GM21576 (cell line): Measurements from ENCODE around the gene RNU2-1.
"Not testable (repeated sequence)": the region's sequence is repeated elsewhere in the genome, so short reads cannot be mapped to it uniquely, and the experiment has no call there.

ENCODE experiments used
- ATAC-seq: cut with Tn5 transposase; IDR thresholded peaks from one replicate; pipeline ENCODE4 v1.9.1; 2021; ENCODE audit warnings: mild to moderate bottlenecking, moderate library complexity; ENCODE audit not compliant: unreplicated experiment

Gene RNU2-1

DNA sequence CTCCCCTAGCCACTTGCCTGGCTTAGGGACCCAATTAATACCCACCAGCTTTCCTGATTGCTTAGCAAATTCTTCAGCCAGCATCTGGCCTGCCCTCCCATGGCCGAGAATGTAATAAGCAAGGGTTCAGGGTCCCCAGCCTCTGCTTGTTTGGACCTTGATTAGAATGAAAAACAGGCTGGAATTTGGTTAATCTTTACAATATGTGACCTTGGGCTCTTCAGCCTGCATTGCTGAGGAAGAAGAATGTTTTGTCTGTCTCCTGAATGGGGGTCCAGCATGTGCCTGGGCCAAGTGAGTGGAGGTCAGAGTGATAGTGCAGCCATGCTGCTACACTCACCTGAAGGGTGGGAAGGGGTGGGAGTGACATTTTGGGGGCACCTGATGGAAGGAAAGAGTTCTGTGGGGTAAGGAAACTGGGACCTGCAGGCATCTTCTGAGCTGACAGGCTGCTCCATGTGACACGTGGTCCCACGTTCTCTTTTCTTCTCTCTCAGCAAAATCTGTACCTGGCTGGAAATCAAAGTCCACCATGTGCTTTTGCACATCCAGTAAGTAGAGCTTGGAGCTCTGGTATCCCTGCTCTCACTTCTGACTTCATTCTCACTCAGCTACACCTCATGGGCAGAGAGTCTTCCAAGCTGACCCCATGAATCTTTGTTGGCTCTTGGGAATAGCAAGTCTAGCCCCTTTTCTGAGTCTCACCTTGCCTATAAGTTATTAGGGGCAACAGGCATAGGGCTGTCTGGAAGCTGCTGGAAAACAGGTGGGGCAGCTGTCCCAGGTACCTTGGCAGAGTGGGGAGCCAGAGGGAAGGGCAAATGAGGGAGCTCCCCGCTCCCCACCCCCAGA lies 16.8 kb downstream of the RNU2-1 start:
- ATAC-seq: no peak

DNA sequence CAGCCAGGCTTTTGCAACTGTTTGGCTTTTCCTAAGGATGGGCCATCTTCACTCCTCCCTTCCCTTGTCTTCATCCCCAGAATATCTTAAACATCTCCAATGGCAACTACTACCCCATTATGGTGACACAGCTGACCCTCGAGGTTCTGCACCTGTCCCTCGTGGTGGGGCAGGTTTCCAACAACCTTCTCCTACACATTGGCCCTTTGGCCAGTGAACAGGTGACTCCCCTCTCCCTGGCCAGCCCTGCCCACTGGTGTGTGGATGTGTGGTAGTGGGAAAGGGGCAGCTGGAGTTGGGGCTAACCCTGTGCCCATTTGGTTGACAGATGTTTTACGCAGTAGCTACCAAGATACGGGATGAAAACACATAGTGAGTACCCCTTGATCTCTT lies 17.4 kb downstream of the RNU2-1 start:
- ATAC-seq: no peak

DNA sequence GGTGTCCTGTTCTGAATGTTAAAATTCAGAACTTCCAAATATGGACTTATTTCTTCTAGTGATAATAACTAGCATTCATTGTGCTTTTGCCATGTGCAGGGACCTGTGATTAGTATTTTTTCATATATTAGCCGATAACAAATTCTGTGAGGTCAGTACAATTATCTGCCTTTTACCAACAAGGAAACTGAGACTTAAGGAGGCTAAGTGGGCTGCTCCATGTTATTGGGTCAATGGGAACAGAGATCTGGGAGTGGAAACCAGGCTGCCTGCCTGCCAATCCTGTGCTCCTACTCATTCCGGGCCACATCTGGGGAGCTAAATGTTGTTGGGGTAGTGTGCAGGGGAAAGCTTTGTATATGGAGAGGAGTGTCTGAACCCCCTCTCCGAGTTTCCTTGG lies 18.4 kb downstream of the RNU2-1 start:
- ATAC-seq: no peak

DNA sequence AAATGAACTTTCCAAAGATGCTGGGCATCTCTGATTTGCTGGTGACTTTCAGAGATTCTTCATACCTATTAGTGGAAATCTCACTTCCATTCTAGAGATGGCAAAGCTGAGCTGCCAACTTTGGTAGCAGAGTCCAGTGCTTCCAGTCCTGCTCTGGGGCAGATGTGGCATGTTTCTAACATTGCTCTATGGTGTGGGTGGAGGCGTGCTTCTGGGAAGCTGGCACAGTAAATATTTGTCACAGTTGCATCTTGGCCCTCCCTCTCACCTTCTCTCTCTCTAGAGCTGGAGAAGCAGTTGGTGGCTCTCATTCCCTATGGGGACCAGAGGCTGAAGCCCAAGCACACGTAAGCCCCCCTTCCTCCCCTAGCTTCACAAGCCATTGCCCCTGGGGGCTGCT lies 20.2 kb downstream of the RNU2-1 start:
- no peak for ATAC-seq

DNA sequence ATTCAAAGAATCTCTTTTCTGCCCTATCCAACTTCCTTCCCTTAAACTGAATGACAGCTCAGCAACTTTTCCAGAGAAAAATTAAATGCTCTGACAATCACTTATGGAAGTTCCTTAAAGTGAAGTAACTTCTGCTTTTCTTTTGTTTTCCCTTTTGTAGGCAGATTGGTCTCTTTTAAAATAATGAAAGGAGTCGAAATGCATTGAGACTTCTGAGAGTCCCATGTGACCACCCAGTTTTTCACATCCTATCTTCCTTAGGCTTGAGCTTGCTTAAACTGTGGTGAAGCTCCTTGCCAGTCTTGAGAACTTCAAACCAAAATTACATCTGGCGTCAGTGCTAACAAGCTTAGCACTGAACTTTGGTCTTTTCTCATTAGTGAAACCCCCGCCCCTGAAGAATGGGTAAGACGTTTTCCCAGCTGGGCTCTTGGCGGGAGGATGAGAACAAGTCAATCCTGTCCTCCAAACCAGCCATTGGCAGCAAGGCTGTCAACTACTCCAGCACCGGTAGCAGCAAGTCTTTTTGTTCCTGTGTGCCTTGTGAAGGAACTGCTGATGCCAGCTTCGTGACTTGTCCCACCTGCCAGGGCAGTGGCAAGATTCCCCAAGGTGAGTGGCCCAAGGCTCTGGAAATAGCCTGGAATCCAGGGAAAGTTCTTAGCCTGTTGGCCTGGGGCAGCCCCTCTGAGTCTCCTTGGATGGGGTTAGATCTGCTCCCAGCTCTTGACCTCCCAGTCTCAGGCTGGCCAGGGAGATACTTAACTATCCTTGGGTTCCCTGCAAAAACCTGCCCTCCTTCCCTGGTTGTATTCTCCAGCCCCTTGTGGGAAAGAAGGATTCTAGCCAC lies 20.9 kb downstream of the RNU2-1 start:
- no peak for ATAC-seq

DNA sequence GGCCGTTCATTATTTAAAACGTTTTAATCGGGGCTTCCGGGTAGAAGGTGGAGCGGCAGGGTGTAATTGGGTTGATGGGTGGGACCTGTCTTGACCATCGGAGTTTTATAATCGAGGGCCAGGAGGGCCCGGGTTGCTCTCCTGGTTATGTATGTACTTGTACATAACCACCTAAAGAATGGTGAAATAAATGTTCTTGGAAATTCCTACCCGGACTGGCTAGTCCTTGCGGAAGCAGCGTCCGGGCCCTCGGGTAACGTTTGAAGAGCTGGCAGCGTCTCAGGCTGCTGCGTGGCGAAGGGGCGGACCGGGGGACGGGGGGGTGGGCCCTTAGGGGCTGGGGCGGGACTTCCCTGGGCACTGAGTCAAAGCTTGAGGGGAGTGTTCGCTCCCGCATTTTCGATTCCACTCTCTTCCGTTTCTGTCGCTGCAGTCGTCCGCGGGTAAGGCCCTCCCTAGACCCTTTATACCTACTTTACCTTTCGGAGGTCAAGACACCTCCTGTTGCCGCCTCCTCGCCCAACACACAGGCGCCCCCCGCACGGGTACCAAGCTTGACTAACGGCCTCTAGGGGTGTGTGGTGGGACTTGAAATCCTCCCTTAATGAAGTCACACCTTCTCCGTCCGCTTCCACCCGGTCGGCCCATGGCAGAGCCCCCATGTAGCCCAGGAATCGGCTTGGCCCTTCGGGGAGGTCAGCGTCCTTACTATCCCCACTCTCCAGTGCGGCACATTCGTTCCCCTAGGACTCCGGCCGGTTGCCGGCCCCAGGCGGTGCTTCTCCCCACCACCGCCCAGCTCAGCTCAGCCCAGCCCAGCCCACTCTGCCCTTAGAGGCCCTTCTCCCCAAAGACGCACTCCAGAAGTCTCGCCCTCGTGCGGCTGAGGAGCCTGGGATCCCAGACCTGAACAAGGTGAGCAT lies 22.0 kb downstream of the RNU2-1 start, which contains the start of gene TMEM106A:
Gene TMEM106A (plus strand): TSS at position 396 of the 923 bp plus-strand sequence. CDS start 1,167 bp downstream, outside the sequence.
- peak; percentile 61 for ATAC-seq

DNA sequence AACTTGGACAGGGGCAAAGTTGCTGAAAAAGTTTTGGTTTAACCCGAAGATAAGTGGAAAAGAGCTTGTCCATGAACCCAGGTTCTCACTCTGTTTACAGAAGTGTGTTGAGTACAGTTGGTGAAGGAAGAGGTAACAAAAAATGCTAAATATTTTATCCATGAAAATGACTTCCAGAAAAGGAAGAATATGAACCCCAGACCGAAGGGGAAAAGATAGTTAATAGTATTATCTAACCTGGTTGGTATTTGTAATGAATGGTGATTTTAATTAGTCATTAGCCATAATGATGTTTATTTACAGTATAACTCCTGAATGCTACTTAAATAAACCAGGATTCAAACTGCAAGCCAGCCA lies 22.7 kb downstream of the RNU2-1 start:
- ATAC-seq: no peak

DNA sequence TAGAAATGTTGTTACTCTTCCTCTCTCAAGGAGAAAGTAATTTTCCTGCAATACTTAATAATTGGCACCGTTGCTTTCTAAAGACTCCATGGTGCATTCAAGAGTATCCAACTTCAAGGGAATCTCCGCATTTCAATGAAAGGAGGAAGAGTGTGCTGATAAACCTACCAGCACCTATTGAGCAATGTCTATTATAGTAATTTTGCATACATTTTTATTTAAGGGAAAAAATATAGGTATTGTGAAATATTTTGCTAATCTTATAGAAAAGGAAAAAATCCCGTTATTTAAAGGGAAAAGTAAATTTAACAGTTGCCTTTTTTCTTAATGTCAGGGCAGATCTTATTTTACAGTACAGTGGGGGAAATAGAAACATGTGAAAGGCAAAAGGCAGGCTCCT lies 23.2 kb downstream of the RNU2-1 start:
- ATAC-seq: no peak

DNA sequence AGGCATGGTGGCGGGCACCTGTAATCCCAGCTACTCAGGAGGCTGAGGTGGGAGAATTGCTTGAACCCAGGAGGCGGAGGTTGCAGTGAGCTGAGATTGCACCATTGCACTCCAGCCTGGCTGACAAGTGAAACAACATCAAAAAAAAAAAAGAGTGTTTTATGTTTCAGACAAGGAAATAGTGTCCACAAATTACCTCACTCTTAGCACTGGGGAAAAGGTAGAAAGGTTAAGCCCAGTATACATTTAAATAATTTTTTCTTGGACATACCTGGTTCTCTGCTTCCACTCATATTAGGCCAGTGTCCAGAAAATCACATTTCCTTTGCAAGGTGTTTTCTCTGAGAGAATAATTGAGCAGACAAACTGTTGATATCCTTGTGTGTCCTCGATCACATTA lies 30.8 kb downstream of the RNU2-1 start:
- ATAC-seq: not testable (repeated sequence)

DNA sequence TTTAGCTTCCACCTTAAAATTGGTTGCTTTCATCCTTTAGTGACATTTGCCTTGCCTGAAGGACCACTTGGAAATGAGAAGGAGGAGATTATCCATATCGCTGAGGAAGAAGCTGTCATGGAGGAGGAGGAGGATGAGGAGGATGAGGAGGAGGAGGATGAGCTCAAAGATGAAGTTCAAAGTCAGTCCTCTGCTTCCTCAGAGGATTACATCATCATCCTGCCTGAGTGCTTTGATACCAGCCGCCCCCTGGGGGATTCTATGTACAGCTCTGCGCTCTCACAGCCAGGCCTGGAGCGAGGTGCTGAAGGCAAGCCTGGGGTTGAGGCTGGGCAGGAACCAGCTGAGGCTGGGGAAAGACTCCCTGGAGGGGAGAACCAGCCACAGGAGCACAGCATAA lies 33.6 kb downstream of the RNU2-1 start:
- no peak for ATAC-seq

DNA sequence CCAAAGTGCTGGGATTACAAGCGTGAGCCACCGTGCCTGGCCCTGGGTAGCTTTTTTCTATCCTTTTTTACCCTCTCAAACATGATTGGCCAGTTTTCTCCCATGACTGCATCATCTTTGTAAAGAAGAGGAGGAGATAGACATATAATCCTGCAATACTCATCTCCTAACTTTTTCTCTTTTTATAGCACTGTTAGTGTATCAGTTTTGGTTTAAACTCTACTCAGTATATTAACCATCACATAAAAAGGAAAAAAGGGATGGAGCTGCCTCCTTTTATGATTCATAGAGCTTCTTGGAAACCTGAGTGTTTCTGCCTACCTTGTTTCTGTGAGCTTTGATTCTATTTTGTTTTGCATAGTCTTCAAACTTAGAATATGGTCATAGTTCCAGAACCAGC lies 34.1 kb downstream of the RNU2-1 start:
- no peak for ATAC-seq

DNA sequence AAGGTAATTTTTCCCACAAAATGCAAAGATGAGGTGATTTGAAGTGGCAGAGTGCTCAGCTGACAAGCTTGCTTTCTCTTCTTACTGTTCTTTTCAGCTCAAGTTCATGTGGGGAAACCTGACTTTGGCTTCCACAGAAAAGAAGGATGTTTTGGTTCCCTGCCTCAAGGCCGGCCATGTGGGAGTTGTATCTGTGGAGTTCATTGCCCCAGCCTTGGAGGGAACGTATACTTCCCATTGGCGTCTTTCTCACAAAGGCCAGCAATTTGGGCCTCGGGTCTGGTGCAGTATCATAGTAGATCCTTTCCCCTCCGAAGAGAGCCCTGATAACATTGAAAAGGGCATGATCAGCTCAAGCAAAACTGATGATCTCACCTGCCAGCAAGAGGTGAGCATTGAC lies 40.5 kb downstream of the RNU2-1 start:
- no peak for ATAC-seq

DNA sequence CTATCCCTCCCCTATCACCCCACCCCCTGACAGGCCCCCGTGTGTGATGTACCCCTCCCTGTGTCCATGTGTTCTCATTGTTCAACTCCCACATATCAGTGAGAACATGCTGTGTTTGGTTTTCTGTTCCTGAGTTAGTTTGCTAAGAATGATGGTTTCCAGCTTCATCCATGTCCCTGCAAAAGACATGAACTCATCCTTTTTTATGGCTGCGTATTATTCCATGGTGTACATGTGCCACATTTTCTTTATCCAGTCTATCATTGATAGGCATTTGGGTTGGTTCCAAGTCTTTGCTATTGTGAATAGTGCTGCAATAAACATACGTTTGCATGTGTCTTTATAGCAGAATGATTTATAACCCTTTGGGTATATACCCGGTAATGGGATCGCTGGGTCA lies 47.1 kb downstream of the RNU2-1 start:
- ATAC-seq: not testable (repeated sequence)

DNA sequence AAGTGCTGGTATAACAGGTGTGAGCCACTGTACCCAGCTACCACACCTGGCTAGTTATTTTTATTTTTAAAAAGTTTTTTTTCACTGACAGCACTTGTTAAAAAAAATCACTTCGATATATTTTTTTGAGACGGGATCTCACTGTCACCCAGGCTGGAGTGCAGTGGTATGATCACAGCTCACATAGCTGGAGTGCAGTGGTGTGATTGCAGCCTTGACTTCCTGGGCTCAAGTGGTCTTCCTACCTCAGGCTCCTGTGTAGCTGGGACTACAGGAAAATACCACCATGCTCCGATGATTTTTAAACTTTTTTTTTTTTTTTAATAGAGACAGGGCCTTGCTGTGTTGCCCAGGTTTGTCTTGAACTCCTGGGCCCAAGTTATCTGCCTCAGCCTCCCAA lies 49.9 kb downstream of the RNU2-1 start:
- ATAC-seq: no peak
